Measurements from ENCODE around the gene SS18.

SS18 gene

DNA sequence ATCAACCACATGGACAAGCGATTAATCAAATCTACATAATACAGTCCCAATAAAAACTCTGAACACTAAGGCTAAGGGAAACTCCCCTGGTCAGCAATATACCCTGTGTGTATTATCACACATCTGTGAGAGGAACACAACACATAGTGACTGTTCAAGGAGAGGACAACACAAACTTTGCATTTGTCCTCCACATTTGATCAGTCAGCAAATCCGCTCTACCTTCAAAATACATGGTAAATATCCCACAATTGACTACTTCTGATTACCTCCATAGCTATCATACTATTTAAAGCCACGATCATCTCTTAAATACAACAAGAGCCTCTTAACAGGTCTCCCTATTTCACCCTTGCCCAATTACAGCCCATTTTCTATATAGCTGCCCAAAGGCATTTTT is 45.6 kb downstream of the SS18 start:
- TF ChIP-seq POLR2AphosphoS5 (IDR thresholded peaks at IDR 0.05; ENCODE audit: low read depth, low read length) (no peak), SIN3A (IDR thresholded peaks at IDR 0.05; ENCODE audit: borderline replicate concordance, insufficient read depth, low read length) (no peak), FOXP2 (optimal IDR thresholded peaks at IDR 0.05; ENCODE audit: borderline replicate concordance, extremely low read depth, extremely low read length, insufficient read depth) (no peak), TAF1 (IDR thresholded peaks at IDR 0.05; ENCODE audit: borderline replicate concordance, insufficient read depth, low read length) (no peak)
- TF ChIP-seq, protein P1, sequence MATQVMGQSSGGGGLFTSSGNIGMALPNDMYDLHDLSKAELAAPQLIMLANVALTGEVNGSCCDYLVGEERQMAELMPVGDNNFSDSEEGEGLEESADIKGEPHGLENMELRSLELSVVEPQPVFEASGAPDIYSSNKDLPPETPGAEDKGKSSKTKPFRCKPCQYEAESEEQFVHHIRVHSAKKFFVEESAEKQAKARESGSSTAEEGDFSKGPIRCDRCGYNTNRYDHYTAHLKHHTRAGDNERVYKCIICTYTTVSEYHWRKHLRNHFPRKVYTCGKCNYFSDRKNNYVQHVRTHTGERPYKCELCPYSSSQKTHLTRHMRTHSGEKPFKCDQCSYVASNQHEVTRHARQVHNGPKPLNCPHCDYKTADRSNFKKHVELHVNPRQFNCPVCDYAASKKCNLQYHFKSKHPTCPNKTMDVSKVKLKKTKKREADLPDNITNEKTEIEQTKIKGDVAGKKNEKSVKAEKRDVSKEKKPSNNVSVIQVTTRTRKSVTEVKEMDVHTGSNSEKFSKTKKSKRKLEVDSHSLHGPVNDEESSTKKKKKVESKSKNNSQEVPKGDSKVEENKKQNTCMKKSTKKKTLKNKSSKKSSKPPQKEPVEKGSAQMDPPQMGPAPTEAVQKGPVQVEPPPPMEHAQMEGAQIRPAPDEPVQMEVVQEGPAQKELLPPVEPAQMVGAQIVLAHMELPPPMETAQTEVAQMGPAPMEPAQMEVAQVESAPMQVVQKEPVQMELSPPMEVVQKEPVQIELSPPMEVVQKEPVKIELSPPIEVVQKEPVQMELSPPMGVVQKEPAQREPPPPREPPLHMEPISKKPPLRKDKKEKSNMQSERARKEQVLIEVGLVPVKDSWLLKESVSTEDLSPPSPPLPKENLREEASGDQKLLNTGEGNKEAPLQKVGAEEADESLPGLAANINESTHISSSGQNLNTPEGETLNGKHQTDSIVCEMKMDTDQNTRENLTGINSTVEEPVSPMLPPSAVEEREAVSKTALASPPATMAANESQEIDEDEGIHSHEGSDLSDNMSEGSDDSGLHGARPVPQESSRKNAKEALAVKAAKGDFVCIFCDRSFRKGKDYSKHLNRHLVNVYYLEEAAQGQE (IDR thresholded peaks at IDR 0.05; ENCODE audit: insufficient read depth in 1 of 2, low read depth in 2 of 2, low read length in 2 of 2) = no peak

DNA sequence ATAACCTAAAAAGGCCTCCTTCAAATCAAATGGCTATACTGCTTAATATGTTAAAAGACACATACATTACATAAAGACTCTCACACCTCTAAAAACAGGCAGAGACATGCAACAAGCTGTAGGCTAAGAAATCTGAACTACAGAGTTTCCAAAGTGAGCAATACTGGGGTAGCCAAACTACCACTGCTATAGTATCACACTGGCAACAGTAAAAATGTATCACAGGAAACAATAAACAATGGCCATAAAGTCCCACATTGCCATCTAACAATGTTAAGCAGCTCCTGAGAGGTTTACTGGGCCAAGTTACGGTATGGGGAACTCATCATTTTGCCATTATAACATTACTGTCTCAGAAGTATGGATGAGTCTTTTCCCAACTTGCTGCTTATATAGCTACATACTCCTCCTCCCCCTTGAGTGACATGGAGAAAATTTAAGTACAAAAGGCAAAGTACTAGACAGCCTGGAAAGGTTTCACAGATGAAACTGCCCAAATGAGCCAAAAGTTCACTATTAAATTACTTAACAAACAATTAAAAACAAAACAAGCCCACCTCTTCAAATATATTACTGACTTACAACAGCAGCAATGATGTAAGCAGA is 50.3 kb downstream of the SS18 start:
- no peak for TF ChIP-seq FOXP2 (optimal IDR thresholded peaks at IDR 0.05; ENCODE audit: borderline replicate concordance, extremely low read depth, extremely low read length, insufficient read depth)

DNA sequence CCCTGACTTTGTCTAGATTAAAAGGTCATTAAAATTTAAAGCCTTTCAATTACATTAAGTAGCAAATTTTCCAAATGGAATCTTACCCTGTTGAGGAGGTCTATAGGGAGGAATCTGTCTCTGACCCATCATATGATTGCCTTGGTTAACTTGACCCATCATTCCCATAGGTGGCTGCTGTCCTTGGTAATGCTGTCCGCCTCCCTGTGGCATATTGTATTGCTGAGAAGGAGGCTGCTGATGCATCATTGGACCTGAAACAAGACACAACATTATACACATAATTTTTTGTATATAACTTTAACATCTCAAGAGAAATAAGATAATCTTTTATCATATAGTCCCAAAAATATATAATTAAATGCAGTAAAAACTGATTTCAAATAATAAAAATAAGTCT is 51.2 kb downstream of the SS18 start:
- TF ChIP-seq TAF1 (IDR thresholded peaks at IDR 0.05; ENCODE audit: borderline replicate concordance, insufficient read depth, low read length) (no peak), SIN3A (IDR thresholded peaks at IDR 0.05; ENCODE audit: borderline replicate concordance, insufficient read depth, low read length) (no peak), POLR2AphosphoS5 (IDR thresholded peaks at IDR 0.05; ENCODE audit: low read depth, low read length) (no peak)
- TF ChIP-seq, protein P1 (IDR thresholded peaks at IDR 0.05; ENCODE audit: insufficient read depth in 1 of 2, low read depth in 2 of 2, low read length in 2 of 2) = peak in 1 of 2 experiments; percentile 75; a peak in 2 of 4 replicates

DNA sequence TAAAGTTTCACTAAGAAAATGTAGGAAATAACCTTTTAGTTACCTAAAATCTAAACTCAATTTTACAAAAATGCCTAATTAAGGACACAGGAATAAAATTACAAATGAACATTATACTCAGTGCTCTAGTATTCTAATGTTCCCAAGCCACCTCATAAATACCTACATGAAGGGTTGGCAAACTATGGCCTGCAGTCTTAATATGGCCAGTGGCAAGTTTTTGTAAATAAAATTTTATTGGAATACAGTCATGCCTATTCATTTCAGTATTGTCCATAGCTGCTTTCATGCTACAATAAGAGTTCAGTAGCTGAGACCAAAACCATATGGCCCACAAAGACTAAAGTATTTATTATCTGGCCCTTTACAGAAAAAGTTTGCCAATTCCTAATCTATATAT is 53.8 kb downstream of the SS18 start:
- TF ChIP-seq FOXP2 (optimal IDR thresholded peaks at IDR 0.05; ENCODE audit: borderline replicate concordance, extremely low read depth, extremely low read length, insufficient read depth) = no peak
- TF ChIP-seq, protein P1 (IDR thresholded peaks at IDR 0.05; ENCODE audit: insufficient read depth in 1 of 2, low read depth in 2 of 2, low read length in 2 of 2) = no peak
- no peak for TF ChIP-seq SIN3A (IDR thresholded peaks at IDR 0.05; ENCODE audit: borderline replicate concordance, insufficient read depth, low read length)
- no peak for TF ChIP-seq POLR2AphosphoS5 (IDR thresholded peaks at IDR 0.05; ENCODE audit: low read depth, low read length)
- TF ChIP-seq TAF1 (IDR thresholded peaks at IDR 0.05; ENCODE audit: borderline replicate concordance, insufficient read depth, low read length) = no peak

DNA sequence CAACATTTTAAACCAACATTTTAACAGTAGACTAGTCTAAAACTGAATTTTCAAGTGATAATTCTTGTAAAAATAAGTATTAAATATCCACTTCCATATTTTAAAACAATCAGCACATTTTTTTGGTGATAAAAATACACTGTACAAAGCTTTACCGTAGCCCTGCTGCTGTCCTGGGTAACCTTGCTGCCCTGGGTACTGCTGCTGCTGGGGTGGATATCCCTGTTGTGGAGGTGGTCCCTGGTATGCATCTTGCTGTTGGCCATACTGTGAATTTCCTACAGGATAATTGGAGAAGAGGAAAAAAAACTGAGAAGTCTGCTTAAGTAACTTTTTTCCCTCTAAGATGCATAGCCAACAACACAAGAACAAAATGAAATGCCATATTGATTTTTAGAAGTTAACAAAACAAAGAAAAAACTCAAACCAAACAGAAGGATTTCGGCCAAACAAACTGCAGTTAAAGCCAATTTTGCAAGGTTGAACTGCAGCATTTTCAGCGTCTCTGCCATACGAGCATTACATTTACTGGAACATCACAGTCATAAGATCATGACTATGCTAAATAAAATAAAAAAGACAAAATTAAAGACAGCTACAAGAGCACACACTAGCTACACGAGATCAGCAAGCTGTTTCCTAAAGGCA is 55.4 kb downstream of the SS18 start:
- TF ChIP-seq SIN3A (IDR thresholded peaks at IDR 0.05; ENCODE audit: borderline replicate concordance, insufficient read depth, low read length) = no peak
- no peak for TF ChIP-seq POLR2AphosphoS5 (IDR thresholded peaks at IDR 0.05; ENCODE audit: low read depth, low read length)
- TF ChIP-seq TAF1 (IDR thresholded peaks at IDR 0.05; ENCODE audit: borderline replicate concordance, insufficient read depth, low read length) = no peak
- TF ChIP-seq FOXP2 (optimal IDR thresholded peaks at IDR 0.05; ENCODE audit: borderline replicate concordance, extremely low read depth, extremely low read length, insufficient read depth) = no peak
- TF ChIP-seq, protein P1 (IDR thresholded peaks at IDR 0.05; ENCODE audit: insufficient read depth in 1 of 2, low read depth in 2 of 2, low read length in 2 of 2) = no peak
